Measurements from ENCODE around the gene MSI2. TPM values are rescaled to one million over a fixed set of nuclear protein-coding genes. Genes with fewer than 3 reads are reported as not detected.

The MSI2 gene
- total and polyA plus RNA-seq, 2 donors (not counting 1 experiment from before 2014, with no cell fraction given) = 16.1 to 196 TPM

GRCh38 chr17:57694051-57694450 lies 437.7 kb downstream of the MSI2 start:
- H3K9me3 ChIP-seq (ENCODE audit: control extremely low read depth in 1 of 3, control insufficient read depth in 2 of 3, insufficient read depth in 1 of 3, low read length in 2 of 3) = peaks cover 0 to 14% (median 5%) of the 10 kb centered on the region in 3 donors
- Mint-ChIP-seq H3K4me3 (no peak overlapping the region), H3K27me3 (no peaks in the 10 kb centered on the region), H3K27ac (no peak overlapping the region), H3K9me3 (ENCODE audit: insufficient read depth) (no peaks in the 10 kb centered on the region), H3K4me1 (peaks cover 8% of the 10 kb centered on the region)
- no peak overlapping the region for H3K27ac ChIP-seq (ENCODE audit: low read length in 2 of 2)
- ChIA-PET POLR2A (no interaction called here), CTCF (interaction anchor here (2.0 kb wide), 1 partner anchor 22 kb away, joined by 8 read pairs; no protein-coding TSS in a partner anchor)
- ATAC-seq (ENCODE audit: low read depth) (no peak), DNase-seq (no peak)
- H3K4me3 ChIP-seq (ENCODE audit: control extremely low read depth in 1 of 5, extremely low read depth in 1 of 5, insufficient read depth in 1 of 5, low read depth in 2 of 5, low read length in 4 of 5) = no peak overlapping the region
- no peaks in the 10 kb centered on the region for H3K27me3 ChIP-seq (replicated peaks in 1 of 4; ENCODE audit: control extremely low read depth in 1 of 4, control insufficient read depth in 3 of 4, insufficient read depth in 4 of 4, low read length in 3 of 4)
- intact Hi-C loops (cut with micrococcal nuclease) = no loop called here
- WGBS (ENCODE audit: insufficient coverage) = 86% methylated on average over 1 of the region's 1 CpG
- H3K9ac ChIP-seq (ENCODE audit: low read length) = no peak overlapping the region
- H3K36me3 ChIP-seq (replicated peaks in 1 of 2; ENCODE audit: control extremely low read depth in 1 of 2, control insufficient read depth in 1 of 2, extremely low read depth in 1 of 2, insufficient read depth in 2 of 2, low read length in 1 of 2) = peaks cover 0 to 3% of the 10 kb centered on the region in 2 experiments
- no peaks in the 10 kb centered on the region for H3K79me2 ChIP-seq (ENCODE audit: control insufficient read depth, insufficient read depth, low read length)
- no peak overlapping the region for H3K4me2 ChIP-seq (replicated peaks; ENCODE audit: low read depth, low read length, poor library complexity, severe bottlenecking)
- peaks cover 21 to 22% of the 10 kb centered on the region in 2 donors for H3K4me1 ChIP-seq (ENCODE audit: control insufficient read depth in 2 of 2, insufficient read depth in 2 of 2, low read length in 2 of 2)
- H2AFZ ChIP-seq (ENCODE audit: insufficient read depth, low read depth, low read length, poor library complexity, severe bottlenecking) = no peak overlapping the region
- TF ChIP-seq CTCF (IDR thresholded peaks at IDR 0.05) (no peak), EZH2 (IDR thresholded peaks at IDR 0.05; ENCODE audit: borderline replicate concordance, insufficient read depth, low read depth, low read length, poor library complexity, severe bottlenecking) (no peak)
- no peaks in the 10 kb centered on the region for H4K20me1 ChIP-seq (ENCODE audit: control insufficient read depth, insufficient read depth, low read length, poor library complexity, severe bottlenecking)

GRCh38 chr17:57696050-57696449 lies 439.7 kb downstream of the MSI2 start:
- no peak overlapping the region for H3K4me3 Mint-ChIP-seq
- Histone ChIP-seq H4K20me1 (ENCODE audit: control insufficient read depth, insufficient read depth, low read length, poor library complexity, severe bottlenecking) (no peaks in the 10 kb centered on the region), H3K27me3 (replicated peaks in 1 of 4; ENCODE audit: control extremely low read depth in 1 of 4, control insufficient read depth in 3 of 4, insufficient read depth in 4 of 4, low read length in 3 of 4) (no peaks in the 10 kb centered on the region), H3K4me2 (replicated peaks; ENCODE audit: low read depth, low read length, poor library complexity, severe bottlenecking) (no peak overlapping the region), H3K9ac (ENCODE audit: low read length) (no peak overlapping the region), H3K36me3 (replicated peaks in 1 of 2; ENCODE audit: control extremely low read depth in 1 of 2, control insufficient read depth in 1 of 2, extremely low read depth in 1 of 2, insufficient read depth in 2 of 2, low read length in 1 of 2) (peaks cover 0 to 3% of the 10 kb centered on the region in 2 experiments), H3K27ac (ENCODE audit: low read length in 2 of 2) (no peak overlapping the region), H3K4me1 (ENCODE audit: control insufficient read depth in 2 of 2, insufficient read depth in 2 of 2, low read length in 2 of 2) (peaks cover 25 to 26% of the 10 kb centered on the region in 2 donors), H2AFZ (ENCODE audit: insufficient read depth, low read depth, low read length, poor library complexity, severe bottlenecking) (no peak overlapping the region), H3K79me2 (ENCODE audit: control insufficient read depth, insufficient read depth, low read length) (no peaks in the 10 kb centered on the region), H3K4me3 (ENCODE audit: control extremely low read depth in 1 of 5, extremely low read depth in 1 of 5, insufficient read depth in 1 of 5, low read depth in 2 of 5, low read length in 4 of 5) (no peak overlapping the region), H3K9me3 (ENCODE audit: control extremely low read depth in 1 of 3, control insufficient read depth in 2 of 3, insufficient read depth in 1 of 3, low read length in 2 of 3) (peaks cover 0 to 14% (median 4%) of the 10 kb centered on the region in 3 donors)
- no peaks in the 10 kb centered on the region for H3K9me3 Mint-ChIP-seq (ENCODE audit: insufficient read depth)
- no peak for TF ChIP-seq CTCF (IDR thresholded peaks at IDR 0.05)
- TF ChIP-seq EZH2 (IDR thresholded peaks at IDR 0.05; ENCODE audit: borderline replicate concordance, insufficient read depth, low read depth, low read length, poor library complexity, severe bottlenecking) = no peak
- intact Hi-C loops (cut with micrococcal nuclease) = no loop called here
- no peak overlapping the region for H3K27ac Mint-ChIP-seq
- H3K27me3 Mint-ChIP-seq = no peaks in the 10 kb centered on the region
- ATAC-seq (ENCODE audit: low read depth) = no peak
- H3K4me1 Mint-ChIP-seq = peaks cover 14% of the 10 kb centered on the region
- no peak for DNase-seq
- ChIA-PET CTCF (no interaction called here), POLR2A (no interaction called here)
- WGBS (ENCODE audit: insufficient coverage) = no CpG with 5 or more reads among the region's 3 CpGs

Data from B cell (primary cell).